HepG2 (cell line): ENCODE data around the gene PTK7. TPM values are rescaled to one million over a fixed set of nuclear protein-coding genes. Genes with fewer than 3 reads are reported as not detected.

Experiments used
- GPN1 ChIP-seq: sonication (generic); formaldehyde crosslinking; IDR thresholded peaks from 2 replicates; pipeline ENCODE4 v1.5.1; 2020; ENCODE audit warnings: missing genetic modification reagents, borderline replicate concordance
- IRF1 ChIP-seq: sonication (generic); formaldehyde crosslinking; IDR thresholded peaks from 2 replicates; pipeline ENCODE4 v1.4.0; 2020; ENCODE audit warnings: low read depth, mild to moderate bottlenecking, missing genetic modification reagents
- KDM2A ChIP-seq: sonication (generic); formaldehyde crosslinking; IDR thresholded peaks from 2 replicates; pipeline ENCODE4 v1.4.0; 2020; ENCODE audit warnings: low read depth, missing genetic modification reagents, borderline replicate concordance
- MTA1 ChIP-seq: sonication (generic); formaldehyde crosslinking; IDR thresholded peaks from 2 replicates; pipeline ENCODE4 v1.4.0; 2020; ENCODE audit warnings: missing genetic modification reagents, mild to moderate bottlenecking, borderline replicate concordance
- NBN ChIP-seq: fragments of 450-650 bp; conservative IDR thresholded peaks from 2 replicates; pipeline ENCODE4 v1.6.1; 2017
- POLR2AphosphoS5 ChIP-seq: IDR thresholded peaks from 2 replicates; pipeline ENCODE4 v1.6.1; 2012; ENCODE audit warnings: low read depth, low read length
- RAD21 ChIP-seq: fragments of 450-650 bp; formaldehyde crosslinking; IDR thresholded peaks from 2 replicates; pipeline ENCODE4 v1.5.0; 2020; ENCODE audit warnings: mild to moderate bottlenecking
- RORA ChIP-seq: sonication (generic); formaldehyde crosslinking; IDR thresholded peaks from 2 replicates; pipeline ENCODE4 v1.5.0; 2020; ENCODE audit warnings: mild to moderate bottlenecking, missing genetic modification reagents, moderate library complexity
- TBL1XR1 ChIP-seq: fragments of 150-350 bp; IDR thresholded peaks from 2 replicates; pipeline ENCODE4 v1.6.1; 2014; ENCODE audit warnings: borderline replicate concordance, low read length; ENCODE audit not compliant: partially characterized antibody
- TMF1 ChIP-seq: sonication (generic); formaldehyde crosslinking; IDR thresholded peaks from 2 replicates; pipeline ENCODE4 v1.8.1; 2022; ENCODE audit warnings: low read depth, missing genetic modification reagents
- XRCC5 ChIP-seq: fragments of 200-400 bp; formaldehyde crosslinking; optimal IDR thresholded peaks from 2 replicates; pipeline ENCODE3; 2017; ENCODE audit warnings: mild to moderate bottlenecking, low read length
- ZBTB10 ChIP-seq: sonication (generic); formaldehyde crosslinking; IDR thresholded peaks from 2 replicates; pipeline ENCODE4 v1.4.0; 2020; ENCODE audit warnings: missing genetic modification reagents, borderline replicate concordance
- ZNF251 ChIP-seq: sonication (generic); formaldehyde crosslinking; IDR thresholded peaks from 2 replicates; pipeline ENCODE4 v1.9.0; 2021; ENCODE audit warnings: mild to moderate bottlenecking, missing genetic modification reagents
- ZNF333 ChIP-seq: sonication (generic); formaldehyde crosslinking; IDR thresholded peaks from 2 replicates; pipeline ENCODE4 v1.4.0; 2020; ENCODE audit warnings: mild to moderate bottlenecking, missing genetic modification reagents, borderline replicate concordance
- ZNF441 ChIP-seq: sonication (generic); formaldehyde crosslinking; IDR thresholded peaks from 2 replicates; pipeline ENCODE4 v1.7.0; 2021; ENCODE audit warnings: missing genetic modification reagents, borderline replicate concordance
- ZNF501 ChIP-seq: sonication (generic); formaldehyde crosslinking; IDR thresholded peaks from 2 replicates; pipeline ENCODE4 v1.5.1; 2020; ENCODE audit warnings: mild to moderate bottlenecking, moderate library complexity, missing genetic modification reagents
- ZNF598 ChIP-seq: sonication (generic); formaldehyde crosslinking; IDR thresholded peaks from 2 replicates; pipeline ENCODE4 v1.5.1; 2020; ENCODE audit warnings: mild to moderate bottlenecking, missing genetic modification reagents, borderline replicate concordance
- ZNF773 ChIP-seq: sonication (generic); formaldehyde crosslinking; IDR thresholded peaks from 2 replicates; pipeline ENCODE4 v1.4.0; 2020; ENCODE audit warnings: missing genetic modification reagents, borderline replicate concordance
- polyA plus RNA-seq, 8 experiments: library from polyadenylated mRNA; depleted of rRNA in 3 of 8; stranded (reverse) in 7 of 8; unstranded in 1 of 8; fragments of >200 nt; fragmentation: Illumina TruSeq in 4 of 8; extraction: Trizol in 4 of 8; gene quantifications; 2 replicates each; pipeline versions ENCODE4 v1.2.1 to v1.2.3, GENCODE V29; 2011 to 2016; ENCODE audit warnings: low read depth in 4 of 8, missing spikeins in 1 of 8, mixed read lengths in 1 of 8; ENCODE audit not compliant: insufficient read depth in 1 of 8
- total RNA-seq, 5 experiments: library from RNA; depleted of rRNA; stranded (reverse); fragments of >200 nt; fragmentation: Illumina TruSeq; extraction: Trizol; gene quantifications; 2 replicates each; pipeline ENCODE4 v1.2.3, GENCODE V29; 2016; ENCODE audit warnings: low read depth in 1 of 5
- TF ChIP-seq, protein P1 (sequence below): sonication (generic); formaldehyde crosslinking; IDR thresholded peaks from 2 replicates; pipeline ENCODE4 v1.4.0; 2020; ENCODE audit warnings: missing genetic modification reagents
- TF ChIP-seq, protein P2 (sequence below): IDR thresholded peaks from 2 replicates; pipeline ENCODE4 v1.6.1; 2016; ENCODE audit warnings: mild to moderate bottlenecking, missing biosample characterization, missing genetic modification reagents
- TF ChIP-seq, protein P3 (sequence below): sonication (generic); formaldehyde crosslinking; IDR thresholded peaks from 2 replicates; pipeline ENCODE4 v1.5.0; 2020; ENCODE audit warnings: mild to moderate bottlenecking, missing genetic modification reagents

The PTK7 gene
- total and polyA plus RNA-seq, 2 of the 13 experiments (the other 11 are each of a cell fraction or from before 2014, with no cell fraction given) = 98.5 to 99.8 TPM

- TF ChIP-seq, protein P1, sequence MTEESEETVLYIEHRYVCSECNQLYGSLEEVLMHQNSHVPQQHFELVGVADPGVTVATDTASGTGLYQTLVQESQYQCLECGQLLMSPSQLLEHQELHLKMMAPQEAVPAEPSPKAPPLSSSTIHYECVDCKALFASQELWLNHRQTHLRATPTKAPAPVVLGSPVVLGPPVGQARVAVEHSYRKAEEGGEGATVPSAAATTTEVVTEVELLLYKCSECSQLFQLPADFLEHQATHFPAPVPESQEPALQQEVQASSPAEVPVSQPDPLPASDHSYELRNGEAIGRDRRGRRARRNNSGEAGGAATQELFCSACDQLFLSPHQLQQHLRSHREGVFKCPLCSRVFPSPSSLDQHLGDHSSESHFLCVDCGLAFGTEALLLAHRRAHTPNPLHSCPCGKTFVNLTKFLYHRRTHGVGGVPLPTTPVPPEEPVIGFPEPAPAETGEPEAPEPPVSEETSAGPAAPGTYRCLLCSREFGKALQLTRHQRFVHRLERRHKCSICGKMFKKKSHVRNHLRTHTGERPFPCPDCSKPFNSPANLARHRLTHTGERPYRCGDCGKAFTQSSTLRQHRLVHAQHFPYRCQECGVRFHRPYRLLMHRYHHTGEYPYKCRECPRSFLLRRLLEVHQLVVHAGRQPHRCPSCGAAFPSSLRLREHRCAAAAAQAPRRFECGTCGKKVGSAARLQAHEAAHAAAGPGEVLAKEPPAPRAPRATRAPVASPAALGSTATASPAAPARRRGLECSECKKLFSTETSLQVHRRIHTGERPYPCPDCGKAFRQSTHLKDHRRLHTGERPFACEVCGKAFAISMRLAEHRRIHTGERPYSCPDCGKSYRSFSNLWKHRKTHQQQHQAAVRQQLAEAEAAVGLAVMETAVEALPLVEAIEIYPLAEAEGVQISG (CRISPR knock-in tag) = peak; percentile 5; the same call in 1 of the 2 replicates
- TF ChIP-seq POLR2AphosphoS5 (no peak), MTA1 (0 out of 2 replicates have a peak, but pooled peaks have one; percentile 26), NBN (no peak), ZBTB10 (CRISPR knock-in tag) (no peak), XRCC5 (no peak), ZNF333 (CRISPR knock-in tag) (no peak), RAD21 (CRISPR knock-in tag) (no peak), ZNF773 (no peak), TBL1XR1 (no peak), RORA (CRISPR knock-in tag) (no peak), GPN1 (CRISPR knock-in tag) (no peak), IRF1 (peak; percentile 33; the same call in 1 of the 2 replicates), ZNF251 (no peak), ZNF501 (CRISPR knock-in tag) (peak; percentile 96; the same call in 1 of the 2 replicates), ZNF441 (CRISPR knock-in tag) (no peak), KDM2A (CRISPR knock-in tag) (no peak), ZNF598 (CRISPR knock-in tag) (peak; percentile 46; the same call in 1 of the 2 replicates), TMF1 (CRISPR knock-in tag) (no peak; the same call in 1 of the 2 replicates)
- TF ChIP-seq, protein P2, sequence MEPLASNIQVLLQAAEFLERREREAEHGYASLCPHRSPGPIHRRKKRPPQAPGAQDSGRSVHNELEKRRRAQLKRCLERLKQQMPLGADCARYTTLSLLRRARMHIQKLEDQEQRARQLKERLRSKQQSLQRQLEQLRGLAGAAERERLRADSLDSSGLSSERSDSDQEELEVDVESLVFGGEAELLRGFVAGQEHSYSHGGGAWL (CRISPR knock-in tag) = 0 out of 2 replicates have a peak, but pooled peaks have one; percentile 9
- TF ChIP-seq, protein P3, sequence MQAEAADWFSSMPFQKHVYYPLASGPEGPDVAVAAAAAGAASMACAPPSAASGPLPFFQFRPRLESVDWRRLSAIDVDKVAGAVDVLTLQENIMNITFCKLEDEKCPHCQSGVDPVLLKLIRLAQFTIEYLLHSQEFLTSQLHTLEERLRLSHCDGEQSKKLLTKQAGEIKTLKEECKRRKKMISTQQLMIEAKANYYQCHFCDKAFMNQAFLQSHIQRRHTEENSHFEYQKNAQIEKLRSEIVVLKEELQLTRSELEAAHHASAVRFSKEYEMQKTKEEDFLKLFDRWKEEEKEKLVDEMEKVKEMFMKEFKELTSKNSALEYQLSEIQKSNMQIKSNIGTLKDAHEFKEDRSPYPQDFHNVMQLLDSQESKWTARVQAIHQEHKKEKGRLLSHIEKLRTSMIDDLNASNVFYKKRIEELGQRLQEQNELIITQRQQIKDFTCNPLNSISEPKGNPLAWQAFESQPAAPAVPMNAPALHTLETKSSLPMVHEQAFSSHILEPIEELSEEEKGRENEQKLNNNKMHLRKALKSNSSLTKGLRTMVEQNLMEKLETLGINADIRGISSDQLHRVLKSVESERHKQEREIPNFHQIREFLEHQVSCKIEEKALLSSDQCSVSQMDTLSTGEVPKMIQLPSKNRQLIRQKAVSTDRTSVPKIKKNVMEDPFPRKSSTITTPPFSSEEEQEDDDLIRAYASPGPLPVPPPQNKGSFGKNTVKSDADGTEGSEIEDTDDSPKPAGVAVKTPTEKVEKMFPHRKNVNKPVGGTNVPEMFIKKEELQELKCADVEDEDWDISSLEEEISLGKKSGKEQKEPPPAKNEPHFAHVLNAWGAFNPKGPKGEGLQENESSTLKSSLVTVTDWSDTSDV (CRISPR knock-in tag) = no peak
Observed at GRCh38 chr6:43170417-43170930, 94.4 kb downstream of the PTK7 start (continued).
